SKM-1 treated with dmso at 0.1 percent for 144 hours (cell line): ENCODE measurements around the gene DLG5.

Source experiments
- DNase-seq: peaks from one replicate; lab custom pipeline; 2025; ENCODE audit not compliant: unreplicated experiment; lab: John Stamatoyannopoulos, UW

The DLG5 gene

DNA sequence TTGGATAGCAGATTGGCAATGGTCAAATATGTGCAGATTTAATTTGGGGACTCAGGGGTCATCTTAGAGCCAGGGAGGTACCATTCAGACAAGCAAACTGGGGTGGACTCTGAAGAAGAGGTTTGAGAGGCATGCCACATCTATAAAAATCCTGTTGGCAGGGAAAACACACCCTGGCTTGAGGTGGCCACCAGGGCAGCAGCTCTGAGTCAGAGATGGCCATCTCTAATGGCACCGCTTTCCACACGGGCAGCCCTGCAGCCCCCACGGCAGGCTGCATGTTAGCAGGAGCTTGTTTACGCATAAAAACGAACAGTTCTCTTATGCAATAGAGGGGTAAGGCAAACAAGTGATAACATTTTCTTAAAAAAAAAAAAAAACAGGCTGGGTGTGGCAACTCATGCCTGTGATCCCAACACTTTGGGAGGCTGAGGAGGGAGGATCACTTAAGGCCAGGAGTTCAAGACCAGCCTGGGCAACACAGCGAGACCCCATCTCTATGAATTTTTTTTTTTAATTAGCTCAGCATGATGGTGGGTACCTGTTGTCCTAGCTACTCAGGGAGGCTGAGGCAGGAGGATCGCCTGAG, 14.9 kb downstream of the DLG5 start:
- no peak for DNase-seq

GRCh38 chr10:77910524-77911145, 15.9 kb downstream of the DLG5 start:
- no peak for DNase-seq

- DNase-seq, result peak; percentile 22
Measured at GRCh38 chr10:77909749-77910375, 16.7 kb downstream of the DLG5 start.

DNA sequence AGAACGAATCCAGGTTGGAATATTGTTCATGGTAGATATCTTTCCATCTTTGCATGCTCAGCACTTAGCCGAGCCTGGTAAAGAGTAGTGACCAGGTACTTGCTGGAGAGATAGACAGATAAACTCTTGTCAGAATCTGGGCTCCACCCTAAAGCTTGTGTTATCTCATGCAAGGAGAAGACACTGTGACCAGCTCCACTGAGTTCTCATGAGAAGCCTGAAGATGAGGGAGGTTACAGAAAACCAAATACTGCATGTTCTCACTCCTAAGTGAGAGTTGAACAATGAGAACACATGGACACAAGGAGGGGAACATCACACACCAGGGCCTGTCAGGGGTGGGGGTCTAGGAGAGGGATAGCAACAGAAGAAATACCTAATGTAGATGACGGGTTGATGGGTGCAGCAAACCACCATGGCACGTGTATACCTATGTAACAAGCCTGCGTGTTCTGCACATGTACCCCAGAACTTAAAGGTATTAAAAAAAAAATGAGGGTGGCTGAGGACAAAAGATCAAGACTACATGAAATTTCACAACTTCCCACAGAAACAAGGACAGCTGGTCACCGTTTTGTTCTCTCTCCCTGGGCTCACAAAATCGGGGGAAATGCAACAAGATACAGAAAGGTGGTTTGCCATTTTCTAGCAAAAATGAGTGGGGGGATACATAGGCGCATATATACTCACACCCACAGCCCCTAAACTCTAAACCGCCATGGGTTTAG, 17.4 kb downstream of the DLG5 start:
- no peak for DNase-seq

DNA sequence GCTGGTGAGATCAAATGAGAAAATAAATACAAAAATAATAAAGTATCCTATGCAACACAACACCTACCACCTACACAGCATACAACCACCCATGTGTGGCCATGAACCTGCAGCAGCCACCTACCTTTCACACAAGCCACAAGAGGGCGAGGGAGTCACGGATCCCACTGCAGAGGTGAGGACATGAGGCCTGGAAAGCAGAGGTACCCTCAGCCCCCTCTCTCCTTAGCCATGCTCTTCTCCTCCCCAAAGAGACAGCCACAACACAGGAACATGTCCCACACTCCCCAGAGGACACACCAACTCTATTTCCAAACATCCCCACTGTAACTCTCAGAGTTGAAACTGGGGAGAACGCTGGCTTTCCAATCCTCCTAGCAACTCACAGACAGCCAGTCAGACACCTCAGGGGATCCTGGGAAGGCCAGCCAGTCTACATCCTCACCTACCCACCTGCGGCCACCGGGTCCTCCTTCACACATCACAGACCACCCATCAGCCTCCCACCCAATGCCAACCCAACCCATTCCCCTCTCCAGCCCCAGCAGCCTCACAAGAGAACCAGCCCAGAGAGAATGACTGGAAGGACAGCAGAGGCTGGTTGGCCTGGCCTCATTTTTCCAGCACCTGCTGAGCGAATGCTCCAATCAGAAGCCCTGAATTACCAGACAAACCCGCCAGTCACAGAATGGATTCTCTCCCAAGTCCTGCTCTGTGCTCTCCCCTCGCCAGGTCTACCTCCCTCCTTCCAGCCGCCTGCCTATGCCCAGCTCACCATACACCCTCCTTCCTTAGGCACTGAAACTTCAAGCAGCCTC, 18.4 kb downstream of the DLG5 start:
- no peak for DNase-seq

GRCh38 chr10:77907462-77907861, 19.1 kb downstream of the DLG5 start:
- DNase-seq, result no peak

DNA sequence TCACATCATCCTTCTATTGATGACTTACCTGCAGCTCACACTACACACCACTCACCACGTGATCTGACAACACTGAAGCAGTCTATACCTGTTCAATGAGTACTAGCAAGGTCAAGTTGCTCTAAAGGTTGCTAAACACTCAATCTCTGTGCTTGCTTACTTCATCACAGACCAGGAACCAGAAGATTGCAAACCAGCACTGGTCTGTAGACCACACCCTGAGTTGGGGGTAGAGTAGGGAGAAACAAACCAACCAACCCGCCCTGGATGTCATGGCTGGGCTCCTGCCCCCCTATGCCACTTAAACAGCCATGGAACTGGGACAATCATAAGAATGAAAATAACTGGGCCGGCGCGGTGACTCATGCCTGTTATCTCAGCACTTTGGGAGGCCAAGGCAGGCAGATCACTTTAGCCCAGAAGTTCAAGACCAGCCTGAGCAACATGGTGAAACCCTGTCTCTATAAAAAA, 19.6 kb downstream of the DLG5 start:
- DNase-seq, result no peak

GRCh38 chr10:77905781-77906180, 20.8 kb downstream of the DLG5 start:
- no peak for DNase-seq

GRCh38 chr10:77905086-77905748, 21.3 kb downstream of the DLG5 start:
- no peak for DNase-seq

- DNase-seq, result no peak
Measured at GRCh38 chr10:77904100-77904840, 22.3 kb downstream of the DLG5 start.

- no peak for DNase-seq
Measured at GRCh38 chr10:77902159-77902558, 24.4 kb downstream of the DLG5 start.

DNA sequence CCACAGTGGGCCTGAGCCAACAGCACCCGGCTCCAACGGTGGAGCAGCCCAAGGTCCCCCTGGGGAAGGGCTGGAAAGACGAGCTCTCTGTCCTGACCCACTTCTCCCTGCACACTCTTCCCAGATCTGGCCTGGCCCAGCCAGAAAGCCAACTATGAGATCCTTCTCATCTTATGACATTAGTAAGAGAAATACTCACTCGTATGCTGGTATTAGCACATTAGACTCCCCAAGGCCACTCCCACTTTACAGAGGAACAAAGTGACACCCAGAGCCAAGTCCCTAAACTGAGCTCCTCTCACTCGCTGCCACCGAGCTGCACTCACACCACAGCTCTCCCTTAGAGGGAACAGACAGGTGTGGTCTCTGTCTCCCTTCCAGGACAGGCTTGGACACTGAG, 24.8 kb downstream of the DLG5 start:
- no peak for DNase-seq

DNA sequence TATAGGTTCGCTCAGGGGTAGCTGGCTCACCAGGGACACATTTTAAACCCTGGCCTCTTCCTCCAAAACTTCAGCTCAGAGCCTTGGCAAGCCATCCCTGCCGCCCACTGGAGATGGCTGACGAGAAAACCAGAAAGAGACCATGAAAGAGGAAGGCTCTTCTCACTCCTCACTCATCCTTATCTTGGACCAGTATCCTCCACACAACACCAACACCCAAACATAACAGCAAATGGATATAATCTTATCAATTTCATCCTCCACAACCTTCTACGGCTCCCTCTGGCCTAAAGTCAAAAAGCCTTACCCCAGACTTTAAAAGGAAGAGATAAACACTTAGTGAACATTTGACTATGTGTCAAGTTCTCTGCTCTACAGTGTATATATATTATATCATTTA, 26.9 kb downstream of the DLG5 start:
- DNase-seq, result no peak

GRCh38 chr10:77899080-77899477, 27.5 kb downstream of the DLG5 start:
- DNase-seq, result peak; percentile 34

- peak; percentile 88 for DNase-seq
Measured at GRCh38 chr10:77898323-77899079, 28.1 kb downstream of the DLG5 start.

- DNase-seq, result no peak
Measured at GRCh38 chr10:77896058-77896457, 30.5 kb downstream of the DLG5 start.

GRCh38 chr10:77894058-77894457, 32.5 kb downstream of the DLG5 start:
- no peak for DNase-seq

GRCh38 chr10:77893386-77893785, 33.2 kb downstream of the DLG5 start:
- no peak for DNase-seq

GRCh38 chr10:77892761-77893160, 33.8 kb downstream of the DLG5 start:
- DNase-seq, result no peak
